ENCODE results near the gene MCRS1. TPM values are rescaled to one million over a fixed set of nuclear protein-coding genes. Genes with fewer than 3 reads are reported as not detected.
"Not testable (repeated sequence)": the region's sequence is repeated elsewhere in the genome, so short reads cannot be mapped to it uniquely, and the experiment has no call there.

MCRS1 gene
- total and polyA plus RNA-seq, 11 donors = 64.2 to 122 (median 87.9) TPM

DNA sequence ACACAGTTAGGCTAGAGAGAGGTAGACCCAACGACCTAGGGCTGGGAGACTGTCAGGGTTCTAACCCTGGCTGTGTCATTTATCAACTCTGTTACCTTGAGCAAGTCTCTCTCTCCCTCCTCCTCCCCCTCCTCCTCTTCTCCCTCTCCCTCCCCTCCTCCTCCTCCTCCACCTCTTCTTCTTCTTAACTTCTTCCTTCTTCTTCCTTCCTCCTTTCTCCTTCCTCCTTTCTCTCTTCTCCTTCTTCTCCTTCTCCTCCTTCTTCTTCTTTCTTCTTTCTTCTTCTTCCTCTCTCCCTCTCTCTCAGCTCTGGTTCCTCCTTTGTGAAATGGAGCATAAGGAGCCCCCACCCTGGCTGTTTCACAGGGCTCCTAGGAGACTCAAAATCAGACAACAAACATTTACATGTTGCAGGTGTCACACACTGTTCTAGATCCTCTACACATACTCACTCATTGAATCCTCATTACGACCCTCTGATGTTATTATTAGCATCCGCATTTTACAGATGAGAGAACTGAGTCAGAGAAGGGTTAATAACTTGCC lies 31.3 kb downstream of the MCRS1 start:
- H3K27me3 ChIP-seq = peaks cover 4 to 40% (median 26%) of the 10 kb centered on the region in 9 donors
- H3K4me1 ChIP-seq = peaks cover 0 to 33% (median 13%) of the 10 kb centered on the region in 12 donors
- no peak overlapping the region for H3K4me3 ChIP-seq
- no peaks in the 10 kb centered on the region for H3K36me3 ChIP-seq
- intact Hi-C loops (cut with DNase I) = no loop called here
- no peak overlapping the region for H3K27ac ChIP-seq
- no peak for TF ChIP-seq POLR2A (IDR thresholded peaks at IDR 0.05)
- TF ChIP-seq CTCF (IDR thresholded peaks at IDR 0.05) = no peak
- WGBS, 4 donors = 56 to 69% (median 60%) methylated on average over 3 of the region's 3 CpGs
- no peaks in the 10 kb centered on the region for H3K9me3 ChIP-seq
- ATAC-seq = no peak
- no peak for DNase-seq

DNA sequence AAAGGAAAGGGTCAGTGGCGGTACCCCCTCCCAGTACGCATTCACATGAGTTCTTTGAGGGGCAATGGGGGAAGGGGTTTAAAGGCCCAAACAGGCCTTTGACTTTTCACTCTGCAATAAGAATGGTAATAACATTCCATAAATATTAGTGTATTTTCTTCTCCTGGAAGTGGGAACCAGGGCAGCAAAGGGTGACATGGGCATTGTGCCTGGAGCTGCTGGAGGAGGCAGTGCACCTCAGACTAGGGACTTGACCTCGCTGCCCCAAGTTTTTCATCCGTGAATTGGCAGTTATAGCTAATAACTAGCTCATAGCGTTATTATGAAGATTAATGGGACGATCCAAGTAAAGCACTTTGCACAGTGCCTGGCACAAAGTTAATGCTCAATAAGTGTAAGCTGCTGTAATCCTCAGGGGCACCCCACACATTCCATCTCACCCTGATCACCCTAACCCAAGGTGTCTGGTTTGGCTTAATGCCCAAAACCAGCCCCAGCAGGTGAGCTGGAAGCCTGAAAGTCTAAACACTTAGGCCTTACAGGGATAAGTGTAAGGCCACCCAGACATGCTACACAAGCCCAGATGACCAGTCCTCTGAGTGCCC lies 31.9 kb downstream of the MCRS1 start:
- Histone ChIP-seq H3K4me1 (peaks cover 0 to 33% (median 13%) of the 10 kb centered on the region in 12 donors), H3K9me3 (no peaks in the 10 kb centered on the region), H3K27ac (no peak overlapping the region), H3K4me3 (no peak overlapping the region), H3K27me3 (peaks cover 4 to 40% (median 26%) of the 10 kb centered on the region in 9 donors), H3K36me3 (no peaks in the 10 kb centered on the region)
- ATAC-seq = no peak
- WGBS, 4 donors = 87 to 95% (median 93%) methylated on average over 6 of the region's 6 CpGs
- intact Hi-C loops (cut with DNase I) = no loop called here
- DNase-seq = no peak
- no peak for TF ChIP-seq CTCF (IDR thresholded peaks at IDR 0.05)
- no peak for TF ChIP-seq POLR2A (IDR thresholded peaks at IDR 0.05)

- TF ChIP-seq POLR2A (IDR thresholded peaks at IDR 0.05) (no peak), CTCF (IDR thresholded peaks at IDR 0.05) (no peak)
- Histone ChIP-seq H3K27ac (no peak overlapping the region), H3K4me1 (peaks cover 0 to 31% (median 13%) of the 10 kb centered on the region in 12 donors), H3K9me3 (no peaks in the 10 kb centered on the region), H3K4me3 (no peak overlapping the region), H3K36me3 (no peaks in the 10 kb centered on the region), H3K27me3 (peaks cover 4 to 40% (median 26%) of the 10 kb centered on the region in 9 donors)
- intact Hi-C loops (cut with DNase I) = no loop called here
- DNase-seq (no peak), ATAC-seq (no peak)
- 71 to 80% (median 76%) methylated on average over 13 of the region's 13 CpGs for WGBS, 4 donors
Measured at GRCh38 chr12:49534731-49535278, 33.1 kb downstream of the MCRS1 start.

GRCh38 chr12:49534122-49534521 lies 33.8 kb downstream of the MCRS1 start:
- H3K36me3 ChIP-seq; H3K4me3 ChIP-seq; H3K9me3 ChIP-seq; ATAC-seq; H3K27ac ChIP-seq; intact Hi-C loops (cut with DNase I); DNase-seq: not testable (repeated sequence)
- Histone ChIP-seq H3K4me1 (peaks cover 0 to 25% (median 13%) of the 10 kb centered on the region in 12 donors), H3K27me3 (peaks cover 4 to 35% (median 21%) of the 10 kb centered on the region in 9 donors)
- 85 to 94% (median 91%) methylated on average over 5 of the region's 5 CpGs for WGBS, 4 donors
